GM21526 (cell line): ENCODE measurements around the gene ANKRD11.

Source experiments
- ATAC-seq: cut with Tn5 transposase; IDR thresholded peaks from one replicate; pipeline ENCODE4 v1.9.1; 2021; ENCODE audit warnings: moderate library complexity; ENCODE audit not compliant: unreplicated experiment, low FRiP score

Gene ANKRD11

GRCh38 chr16:89410794-89411309, 79.5 kb downstream of the ANKRD11 start:
- ATAC-seq = no peak

- no peak for ATAC-seq
These were observed 80.0 kb downstream of the ANKRD11 start for GRCh38 chr16:89410322-89410721.

DNA sequence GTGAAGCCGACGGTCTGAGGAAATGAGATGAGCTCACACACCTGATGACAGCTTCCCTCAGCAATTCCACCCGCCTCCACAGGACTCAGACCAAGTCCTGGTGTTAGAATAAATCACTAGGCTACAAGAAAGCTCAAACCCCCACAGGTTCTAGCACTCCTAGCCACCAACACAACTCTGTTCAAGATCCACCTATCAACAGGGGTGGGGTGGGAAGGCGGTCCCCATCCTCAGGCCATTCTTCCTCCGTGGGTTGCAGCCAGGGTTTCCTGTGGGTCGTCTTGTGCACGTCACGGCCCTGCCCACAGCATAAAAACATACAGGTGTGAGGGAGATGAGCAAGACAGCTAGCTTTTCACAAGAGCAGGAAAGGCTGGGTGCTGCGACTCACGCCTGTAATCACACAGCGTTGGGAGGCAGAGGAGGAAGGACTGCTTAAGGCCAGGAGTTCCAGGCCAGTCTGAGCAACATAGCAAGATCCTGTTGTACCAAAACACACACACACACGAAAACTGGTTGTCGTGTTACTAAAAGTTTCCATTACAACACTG, 81.1 kb downstream of the ANKRD11 start:
- no peak for ATAC-seq

DNA sequence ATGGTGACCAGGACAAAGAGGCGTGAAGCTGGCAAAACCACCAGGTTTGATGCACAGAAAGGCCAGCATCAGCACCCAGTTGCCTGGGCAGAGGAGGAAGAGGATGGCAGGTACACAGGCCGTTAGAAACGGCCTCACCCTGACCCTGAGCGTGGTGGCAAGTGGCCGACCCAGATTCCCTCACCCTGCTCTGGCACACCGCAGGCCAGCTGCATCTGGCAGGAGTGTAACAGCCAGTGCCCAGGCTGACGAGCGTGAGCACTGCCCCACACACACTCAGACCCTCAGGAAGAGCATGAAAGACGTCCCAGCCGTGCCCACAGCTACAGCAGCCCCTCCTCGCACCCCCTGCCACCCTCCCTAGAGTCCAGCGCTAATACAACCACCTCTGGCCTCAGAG, 82.0 kb downstream of the ANKRD11 start:
- no peak for ATAC-seq

DNA sequence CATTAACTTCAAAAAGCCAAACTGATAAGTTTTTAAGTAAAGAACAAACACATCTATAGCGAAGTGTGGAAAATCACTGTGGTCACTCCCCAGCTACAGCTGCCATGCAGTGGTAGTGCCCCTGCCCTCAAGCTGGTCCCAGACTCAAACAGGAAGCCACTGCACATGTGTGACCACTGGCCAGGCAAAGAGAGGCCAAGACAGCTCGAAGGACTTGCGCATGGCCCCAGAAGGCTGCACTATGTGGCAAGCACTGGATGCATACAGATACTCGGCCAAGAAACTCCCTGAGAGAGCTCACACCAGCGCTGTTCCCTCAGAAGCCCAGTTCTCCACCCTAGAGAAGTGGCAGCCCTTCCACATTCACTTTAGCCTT, 82.4 kb downstream of the ANKRD11 start:
- ATAC-seq = no peak

DNA sequence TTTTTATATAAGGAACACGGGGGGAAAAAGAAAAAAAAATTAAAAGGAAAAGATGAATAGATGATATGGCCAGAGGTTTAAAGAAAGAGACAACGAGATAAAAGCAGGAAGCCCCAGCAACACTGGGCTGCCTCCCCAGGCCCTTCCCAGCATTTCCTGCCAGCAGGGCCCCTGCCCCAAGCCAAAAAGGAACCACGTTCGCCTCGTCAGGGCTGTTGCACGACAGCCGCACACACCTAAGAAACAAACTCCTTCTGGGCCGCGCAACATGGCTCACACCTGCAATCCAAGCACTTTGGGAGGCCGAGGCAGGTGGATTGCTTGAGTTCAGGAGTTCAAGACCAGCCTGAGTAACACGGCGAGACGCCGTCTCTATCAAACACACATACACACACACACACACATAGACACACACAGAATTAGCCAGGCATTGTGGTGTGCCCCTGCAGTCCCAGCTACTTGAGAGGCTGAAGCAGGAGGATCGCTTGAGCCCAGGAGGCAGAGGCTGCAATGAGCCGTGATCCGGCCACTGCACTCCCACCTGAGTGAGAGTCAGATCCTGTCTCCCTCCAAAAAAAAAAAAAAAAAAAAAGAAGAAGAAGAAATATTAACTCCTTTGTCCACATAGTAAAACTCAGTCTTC, 83.0 kb downstream of the ANKRD11 start:
- no peak for ATAC-seq

DNA sequence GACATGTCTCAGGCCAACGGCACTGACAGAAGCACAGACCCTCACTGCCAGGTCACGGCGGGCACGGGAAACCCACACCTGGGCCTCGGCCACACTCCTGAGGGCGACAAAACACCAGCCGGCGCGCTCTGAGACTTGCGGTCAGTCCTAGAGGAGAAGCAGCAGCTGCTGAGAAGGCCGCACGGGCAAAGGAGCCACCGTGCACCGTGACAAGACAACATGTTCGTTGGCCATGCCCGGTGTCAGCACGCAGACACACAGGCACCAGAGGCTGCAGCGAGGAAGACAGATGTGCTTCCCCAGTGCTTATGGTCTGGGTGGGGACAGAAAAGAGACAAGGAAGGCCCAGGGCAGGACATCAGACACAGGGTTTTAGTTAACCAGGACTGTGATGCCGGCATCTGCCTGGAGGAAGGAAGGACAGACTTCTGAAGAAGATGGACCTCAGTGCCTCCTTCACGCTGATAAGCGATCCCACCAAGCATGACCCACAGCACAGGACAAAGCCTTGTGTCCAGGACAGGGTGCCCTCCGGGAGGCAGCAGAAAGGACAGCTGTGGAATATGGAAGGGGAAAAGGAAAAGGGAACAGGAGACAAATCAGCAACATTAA, 84.0 kb downstream of the ANKRD11 start:
- ATAC-seq = no peak

DNA sequence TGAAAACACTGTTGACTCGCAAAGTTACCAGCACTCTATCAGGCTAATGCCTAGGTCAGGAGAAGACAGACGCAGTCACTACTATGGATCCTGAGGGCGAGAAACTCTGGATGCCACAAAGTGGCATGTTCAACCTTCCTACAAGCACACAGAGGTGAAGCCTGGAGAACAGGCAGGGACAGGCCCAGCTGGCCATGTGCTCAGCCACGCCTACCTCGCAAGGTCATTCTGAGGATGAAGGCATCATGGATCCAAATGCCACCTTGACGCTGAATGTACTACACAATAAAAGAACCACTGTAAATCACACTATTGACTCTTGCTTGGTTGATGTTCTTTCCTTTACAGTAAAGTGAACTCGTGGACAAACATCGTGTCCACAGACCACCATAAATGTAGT, 85.8 kb downstream of the ANKRD11 start:
- no peak for ATAC-seq

- no peak for ATAC-seq
These were observed 87.4 kb downstream of the ANKRD11 start for GRCh38 chr16:89402962-89403361.

GRCh38 chr16:89401641-89402445, 88.5 kb downstream of the ANKRD11 start:
- ATAC-seq = no peak

DNA sequence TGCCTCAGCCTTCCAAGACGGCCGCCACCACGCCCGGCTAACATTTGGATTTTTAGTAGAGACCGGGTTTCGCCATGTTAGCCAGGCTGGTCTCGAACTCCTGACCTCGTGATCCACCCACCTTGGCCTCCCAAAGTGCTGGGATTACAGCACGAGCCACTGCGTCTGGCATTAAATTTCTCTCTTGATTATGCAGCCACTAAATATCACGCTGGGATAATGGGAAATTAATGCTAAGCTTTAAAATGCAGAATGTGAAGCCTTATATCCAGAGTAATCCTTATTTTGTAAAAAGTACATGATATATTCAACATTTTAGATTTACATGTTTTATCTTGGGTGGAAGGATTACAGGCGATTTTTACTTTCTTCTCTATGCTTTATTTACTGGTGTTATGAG, 89.2 kb downstream of the ANKRD11 start:
- no peak for ATAC-seq

- ATAC-seq = no peak
These were observed 89.6 kb downstream of the ANKRD11 start for GRCh38 chr16:89400740-89401139.

GRCh38 chr16:89398924-89399323, 91.4 kb downstream of the ANKRD11 start:
- no peak for ATAC-seq

- ATAC-seq = no peak
These were observed 93.0 kb downstream of the ANKRD11 start for GRCh38 chr16:89397331-89397861.

GRCh38 chr16:89396156-89396555, 94.2 kb downstream of the ANKRD11 start:
- ATAC-seq = no peak

- ATAC-seq = no peak
These were observed 94.9 kb downstream of the ANKRD11 start for GRCh38 chr16:89395150-89396142.

DNA sequence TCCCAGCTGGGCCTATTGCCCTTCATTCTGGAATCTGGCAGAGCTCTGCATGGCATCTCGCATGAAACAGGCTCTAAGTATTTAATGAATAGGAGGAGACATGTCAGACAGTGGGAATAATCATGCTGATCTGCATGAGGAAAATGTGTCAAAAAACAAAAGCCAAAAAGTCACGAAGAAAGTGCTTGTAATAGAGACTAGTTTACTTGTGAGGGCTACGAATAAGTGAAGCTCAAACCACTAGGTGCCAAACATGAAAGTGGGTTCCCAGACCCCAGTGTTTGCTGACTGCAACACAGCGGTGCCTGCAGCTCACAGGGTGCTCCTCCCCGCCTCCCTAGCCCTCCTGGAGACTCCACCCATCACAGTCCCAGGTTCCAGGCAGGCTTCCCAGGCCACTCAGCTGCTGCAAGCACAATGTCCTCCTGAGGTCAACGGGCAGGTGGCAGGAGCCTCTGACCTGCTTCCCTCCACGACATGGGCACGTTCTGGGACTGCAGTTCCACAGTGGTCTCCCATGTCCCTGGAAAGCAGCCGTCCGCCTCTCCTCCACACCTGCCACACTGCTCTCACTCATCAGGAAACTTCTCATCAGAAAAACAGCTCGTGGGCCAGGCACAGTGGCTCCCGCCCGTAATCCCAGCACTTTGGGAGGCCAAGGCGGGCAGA, 96.5 kb downstream of the ANKRD11 start:
- ATAC-seq = no peak

DNA sequence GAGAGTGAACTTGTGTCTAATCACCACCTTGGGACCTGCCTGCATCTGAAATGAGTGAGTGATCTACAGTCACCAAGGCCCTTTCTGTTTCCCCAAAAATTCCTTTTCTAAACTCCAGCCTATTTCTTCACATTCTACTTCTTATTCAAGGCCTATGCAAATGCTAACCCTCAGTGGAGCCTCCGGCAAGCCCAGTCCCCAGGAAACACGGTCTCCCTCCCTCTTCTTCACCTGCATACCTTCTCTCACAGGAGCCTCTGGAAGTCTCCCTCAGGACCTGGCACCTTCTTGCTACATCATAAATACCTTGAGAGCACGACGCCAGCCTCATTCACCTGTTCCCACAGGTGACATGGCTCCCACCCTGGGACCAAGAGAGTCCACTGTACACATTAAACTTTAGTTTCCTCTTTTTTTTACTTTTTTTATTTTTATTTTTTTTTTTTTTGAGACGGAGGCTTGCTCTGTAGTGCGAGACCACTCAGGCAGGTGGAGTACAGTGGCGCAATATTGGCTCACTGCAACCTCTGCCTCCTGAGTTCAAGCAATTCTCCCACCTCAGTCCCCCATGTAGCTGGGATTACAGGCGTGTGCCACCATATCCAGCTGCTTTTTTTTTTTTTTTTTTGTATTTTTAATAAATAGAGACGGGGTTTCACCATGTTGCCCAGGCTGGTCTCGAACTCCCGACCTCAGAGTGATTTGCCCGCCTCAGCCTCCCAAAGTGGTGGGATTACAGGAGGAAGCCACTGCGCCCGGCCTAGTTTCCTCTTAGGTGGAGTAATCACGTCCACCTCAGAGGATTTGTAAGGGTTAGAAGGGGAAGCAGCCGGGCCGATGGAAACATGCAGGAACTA, 97.3 kb downstream of the ANKRD11 start:
- ATAC-seq = no peak
